Liver (tissue), 9 donors: ENCODE results near the gene KRTAP10-7. TPM values are rescaled to one million over a fixed set of nuclear protein-coding genes. Genes with fewer than 3 reads are reported as not detected.

Experiments
- DNase-seq: peaks from one replicate; pipeline ENCODE4 v3.0.0-alpha.2; 2017; ENCODE audit warnings: low spot score
- H3K27ac ChIP-seq, 2 donors: one replicate each; pipeline ENCODE4 v1.7.0; 2013; ENCODE audit warnings: inconsistent platforms in 2 of 2, low read length in 2 of 2, control low read depth in 1 of 2, low read depth in 1 of 2, mild to moderate bottlenecking in 1 of 2
- H3K27me3 ChIP-seq, 4 donors: one replicate each; pipeline versions ENCODE4 v1.6.1 to v1.7.0; 2013; ENCODE audit warnings: low read length in 3 of 4, inconsistent platforms in 1 of 4, mild to moderate bottlenecking in 1 of 4, moderate library complexity in 1 of 4; ENCODE audit not compliant: control insufficient read depth in 4 of 4, insufficient read depth in 4 of 4
- H3K36me3 ChIP-seq, 4 donors: one replicate each; pipeline versions ENCODE4 v1.6.1 to v1.7.0; 2013; ENCODE audit warnings: low read length in 3 of 4, mild to moderate bottlenecking in 3 of 4, low read depth in 1 of 4, moderate library complexity in 1 of 4; ENCODE audit not compliant: control insufficient read depth in 4 of 4, insufficient read depth in 3 of 4
- H3K4me1 ChIP-seq, 4 donors: one replicate each; pipeline versions ENCODE4 v1.6.1 to v1.7.0; 2013; ENCODE audit warnings: low read length in 3 of 4, mild to moderate bottlenecking in 3 of 4, moderate library complexity in 1 of 4; ENCODE audit not compliant: control insufficient read depth in 4 of 4, insufficient read depth in 4 of 4
- H3K4me3 ChIP-seq, 3 donors: one replicate each; pipeline versions ENCODE4 v1.6.1 to v1.7.0; 2013; ENCODE audit warnings: low read length in 3 of 3, control low read depth in 1 of 3, low read depth in 1 of 3, mild to moderate bottlenecking in 1 of 3
- H3K9ac ChIP-seq, 2 donors: one replicate each; pipeline ENCODE4 v1.7.0; 2013; ENCODE audit warnings: low read length in 2 of 2, mild to moderate bottlenecking in 2 of 2, moderate library complexity in 2 of 2, control low read depth in 1 of 2, low read depth in 1 of 2
- H3K9me3 ChIP-seq, 4 donors: one replicate each; pipeline versions ENCODE4 v1.6.1 to v1.7.0; 2013; ENCODE audit warnings: low read length in 3 of 4; ENCODE audit not compliant: control insufficient read depth in 4 of 4
- CTCF ChIP-seq: fragments of 150-350 bp; IDR thresholded peaks from 2 replicates; pipeline ENCODE4 v1.5.1; 2017; ENCODE audit warnings: improper control_type of control experiment, low read depth, low read length; ENCODE audit not compliant: missing input control
- EGR1 ChIP-seq, 2 donors: IDR thresholded peaks; 2 replicates each; pipeline ENCODE4 v1.6.1; 2016 to 2018; ENCODE audit warnings: antibody characterized with exemption in 2 of 2, low read depth in 2 of 2
- FOXA1 ChIP-seq: IDR thresholded peaks from 2 replicates; pipeline ENCODE4 v1.6.1; 2016; ENCODE audit warnings: antibody characterized with exemption
- FOXA2 ChIP-seq: IDR thresholded peaks from 2 replicates; pipeline ENCODE4 v1.6.1; 2016; ENCODE audit warnings: antibody characterized with exemption
- GABPA ChIP-seq, 2 donors: IDR thresholded peaks in 1 of 2; conservative IDR thresholded peaks in 1 of 2; 2 replicates each; pipeline ENCODE4 v1.6.1; 2016; ENCODE audit warnings: antibody characterized with exemption in 2 of 2, mild to moderate bottlenecking in 1 of 2, moderate library complexity in 1 of 2
- HNF4A ChIP-seq, 2 donors: conservative IDR thresholded peaks; 2 replicates each; pipeline ENCODE4 v1.6.1; 2016; ENCODE audit warnings: antibody characterized with exemption in 2 of 2, mild to moderate bottlenecking in 2 of 2
- HNF4G ChIP-seq: IDR thresholded peaks from 2 replicates; pipeline ENCODE4 v1.6.1; 2016; ENCODE audit warnings: antibody characterized with exemption
- JUND ChIP-seq, 2 donors: IDR thresholded peaks; 2 replicates each; pipeline ENCODE4 v1.6.1; 2016; ENCODE audit warnings: antibody characterized with exemption in 2 of 2
- NR2F2 ChIP-seq: IDR thresholded peaks from 2 replicates; pipeline ENCODE4 v1.6.1; 2016; ENCODE audit warnings: antibody characterized with exemption
- RAD21 ChIP-seq, 2 donors: IDR thresholded peaks; 2 replicates each; pipeline ENCODE4 v1.6.1; 2016; ENCODE audit warnings: antibody characterized with exemption in 2 of 2, mild to moderate bottlenecking in 2 of 2
- RXRA ChIP-seq, 2 donors: IDR thresholded peaks; 2 replicates each; pipeline ENCODE4 v1.6.1; 2017 to 2018; ENCODE audit warnings: antibody characterized with exemption in 2 of 2, mild to moderate bottlenecking in 1 of 2
- SP1 ChIP-seq: IDR thresholded peaks from 2 replicates; pipeline ENCODE4 v1.6.1; 2018; ENCODE audit warnings: antibody characterized with exemption, mild to moderate bottlenecking
- TAF1 ChIP-seq: conservative IDR thresholded peaks from 2 replicates; pipeline ENCODE4 v1.6.1; 2016; ENCODE audit warnings: antibody characterized with exemption, mild to moderate bottlenecking
- YY1 ChIP-seq: IDR thresholded peaks from 2 replicates; pipeline ENCODE4 v1.6.1; 2016; ENCODE audit warnings: antibody characterized with exemption, mild to moderate bottlenecking
- WGBS: extraction: QIAGEN DNeasy Blood & Tissue Kit; methylation state at CpG from one replicate; pipeline ENCODE4 v1.1.7; 2013; 5-methylcytosine and 5-hydroxymethylcytosine counted together
- polyA plus RNA-seq, 2 donors: library from polyadenylated mRNA; stranded (reverse) in 1 of 2; unstranded in 1 of 2; fragments of 200-250 nt in 1 of 2; fragments of >200 nt in 1 of 2; fragmentation: Nextera tagmentation in 1 of 2; extraction: Ambion mirVana in 1 of 2; gene quantifications; one replicate each; pipeline versions ENCODE4 v1.2.1 to v1.2.3, GENCODE V29; 2013 to 2015
- total RNA-seq, 2 donors: library from RNA; depleted of rRNA; stranded (reverse); fragments of >200 nt; gene quantifications; one replicate each; pipeline ENCODE4 v1.2.3, GENCODE V29; 2014
- TF ChIP-seq, protein P1 (sequence below): IDR thresholded peaks from 2 replicates; pipeline ENCODE4 v1.6.1; 2016; ENCODE audit warnings: antibody characterized with exemption, mild to moderate bottlenecking
- TF ChIP-seq, protein P2 (sequence below): IDR thresholded peaks from 2 replicates; pipeline ENCODE4 v1.6.1; 2016; ENCODE audit warnings: antibody characterized with exemption
- TF ChIP-seq, protein P3 (sequence below): IDR thresholded peaks from 2 replicates; pipeline ENCODE4 v1.6.1; 2016; ENCODE audit warnings: antibody characterized with exemption
- TF ChIP-seq, protein P4 (sequence below): IDR thresholded peaks from 2 replicates; pipeline ENCODE4 v1.6.1; 2016; ENCODE audit warnings: antibody characterized with exemption
- donor health status: healthy.
- donor health status: healthy.
- donor health status: healthy.
- donor health status: healthy.
- donor health status: healthy.

Gene KRTAP10-7
- total and polyA plus RNA-seq, 4 donors, result not detected

DNA sequence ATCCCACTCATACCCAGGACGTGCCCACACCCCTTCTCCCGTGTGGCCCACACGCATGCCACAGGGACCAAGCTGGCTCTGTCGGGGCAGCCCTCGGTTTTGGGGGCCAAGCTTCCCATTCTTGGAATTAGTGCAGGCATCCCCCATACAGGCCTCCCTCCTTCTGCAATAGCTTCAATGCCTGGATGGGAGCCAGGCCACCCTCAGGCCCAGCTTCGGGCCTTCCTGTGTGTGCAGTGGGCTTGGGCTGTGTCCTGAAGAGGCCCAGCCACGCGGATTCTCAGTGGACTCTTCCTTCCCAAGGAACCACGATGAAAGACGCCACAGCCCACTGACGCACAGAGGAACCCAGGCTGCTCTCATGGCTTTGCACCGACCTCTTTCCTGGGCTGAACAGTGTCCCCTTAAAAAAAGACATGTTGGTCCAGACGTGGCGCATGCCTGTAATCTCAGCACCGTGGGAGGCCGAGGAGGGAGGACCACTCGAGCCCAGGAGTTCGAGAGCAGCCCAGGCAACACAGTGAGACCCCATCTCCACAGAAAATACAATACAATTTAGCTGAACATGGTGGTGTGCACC, 49.2 kb downstream of the KRTAP10-7 start:
- H3K27ac ChIP-seq, result no peak overlapping the region
- WGBS, result 91% methylated on average over 18 of the region's 18 CpGs
- no peak for DNase-seq

More for the DNA sequence above, 49.2 kb downstream of the KRTAP10-7 start:
- Histone ChIP-seq H3K36me3 (no peaks in the 10 kb centered on the region), H3K4me3 (no peak overlapping the region), H3K27me3 (no peaks in the 10 kb centered on the region), H3K9ac (no peak overlapping the region), H3K4me1 (no peaks in the 10 kb centered on the region), H3K9me3 (peaks cover 0 to 3% (median 0%) of the 10 kb centered on the region in 4 donors)
- TF ChIP-seq EGR1 (IDR thresholded peaks at IDR 0.05; ENCODE audit: low read depth in 2 of 2) (no peak), TAF1 (no peak), NR2F2 (no peak), HNF4G (no peak), RAD21 (IDR thresholded peaks at IDR 0.05) (no peak), JUND (IDR thresholded peaks at IDR 0.05) (no peak), CTCF (no peak), RXRA (IDR thresholded peaks at IDR 0.05) (no peak), SP1 (no peak), FOXA1 (no peak), FOXA2 (no peak), HNF4A (conservative IDR thresholded peaks at IDR 0.05) (no peak), GABPA (IDR thresholded peaks at IDR 0.05 in 1 of 2, conservative IDR thresholded peaks at IDR 0.05 in 1 of 2) (no peak), YY1 (no peak)
- TF ChIP-seq, protein P1, sequence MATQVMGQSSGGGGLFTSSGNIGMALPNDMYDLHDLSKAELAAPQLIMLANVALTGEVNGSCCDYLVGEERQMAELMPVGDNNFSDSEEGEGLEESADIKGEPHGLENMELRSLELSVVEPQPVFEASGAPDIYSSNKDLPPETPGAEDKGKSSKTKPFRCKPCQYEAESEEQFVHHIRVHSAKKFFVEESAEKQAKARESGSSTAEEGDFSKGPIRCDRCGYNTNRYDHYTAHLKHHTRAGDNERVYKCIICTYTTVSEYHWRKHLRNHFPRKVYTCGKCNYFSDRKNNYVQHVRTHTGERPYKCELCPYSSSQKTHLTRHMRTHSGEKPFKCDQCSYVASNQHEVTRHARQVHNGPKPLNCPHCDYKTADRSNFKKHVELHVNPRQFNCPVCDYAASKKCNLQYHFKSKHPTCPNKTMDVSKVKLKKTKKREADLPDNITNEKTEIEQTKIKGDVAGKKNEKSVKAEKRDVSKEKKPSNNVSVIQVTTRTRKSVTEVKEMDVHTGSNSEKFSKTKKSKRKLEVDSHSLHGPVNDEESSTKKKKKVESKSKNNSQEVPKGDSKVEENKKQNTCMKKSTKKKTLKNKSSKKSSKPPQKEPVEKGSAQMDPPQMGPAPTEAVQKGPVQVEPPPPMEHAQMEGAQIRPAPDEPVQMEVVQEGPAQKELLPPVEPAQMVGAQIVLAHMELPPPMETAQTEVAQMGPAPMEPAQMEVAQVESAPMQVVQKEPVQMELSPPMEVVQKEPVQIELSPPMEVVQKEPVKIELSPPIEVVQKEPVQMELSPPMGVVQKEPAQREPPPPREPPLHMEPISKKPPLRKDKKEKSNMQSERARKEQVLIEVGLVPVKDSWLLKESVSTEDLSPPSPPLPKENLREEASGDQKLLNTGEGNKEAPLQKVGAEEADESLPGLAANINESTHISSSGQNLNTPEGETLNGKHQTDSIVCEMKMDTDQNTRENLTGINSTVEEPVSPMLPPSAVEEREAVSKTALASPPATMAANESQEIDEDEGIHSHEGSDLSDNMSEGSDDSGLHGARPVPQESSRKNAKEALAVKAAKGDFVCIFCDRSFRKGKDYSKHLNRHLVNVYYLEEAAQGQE, result no peak
- TF ChIP-seq, protein P2, sequence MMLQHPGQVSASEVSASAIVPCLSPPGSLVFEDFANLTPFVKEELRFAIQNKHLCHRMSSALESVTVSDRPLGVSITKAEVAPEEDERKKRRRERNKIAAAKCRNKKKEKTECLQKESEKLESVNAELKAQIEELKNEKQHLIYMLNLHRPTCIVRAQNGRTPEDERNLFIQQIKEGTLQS, result no peak
- TF ChIP-seq, protein P3, sequence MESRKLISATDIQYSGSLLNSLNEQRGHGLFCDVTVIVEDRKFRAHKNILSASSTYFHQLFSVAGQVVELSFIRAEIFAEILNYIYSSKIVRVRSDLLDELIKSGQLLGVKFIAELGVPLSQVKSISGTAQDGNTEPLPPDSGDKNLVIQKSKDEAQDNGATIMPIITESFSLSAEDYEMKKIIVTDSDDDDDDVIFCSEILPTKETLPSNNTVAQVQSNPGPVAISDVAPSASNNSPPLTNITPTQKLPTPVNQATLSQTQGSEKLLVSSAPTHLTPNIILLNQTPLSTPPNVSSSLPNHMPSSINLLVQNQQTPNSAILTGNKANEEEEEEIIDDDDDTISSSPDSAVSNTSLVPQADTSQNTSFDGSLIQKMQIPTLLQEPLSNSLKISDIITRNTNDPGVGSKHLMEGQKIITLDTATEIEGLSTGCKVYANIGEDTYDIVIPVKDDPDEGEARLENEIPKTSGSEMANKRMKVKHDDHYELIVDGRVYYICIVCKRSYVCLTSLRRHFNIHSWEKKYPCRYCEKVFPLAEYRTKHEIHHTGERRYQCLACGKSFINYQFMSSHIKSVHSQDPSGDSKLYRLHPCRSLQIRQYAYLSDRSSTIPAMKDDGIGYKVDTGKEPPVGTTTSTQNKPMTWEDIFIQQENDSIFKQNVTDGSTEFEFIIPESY, result no peak
- TF ChIP-seq, protein P4, sequence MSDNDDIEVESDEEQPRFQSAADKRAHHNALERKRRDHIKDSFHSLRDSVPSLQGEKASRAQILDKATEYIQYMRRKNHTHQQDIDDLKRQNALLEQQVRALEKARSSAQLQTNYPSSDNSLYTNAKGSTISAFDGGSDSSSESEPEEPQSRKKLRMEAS, result no peak
